GM10266 (cell line): ENCODE measurements around the gene RERE.
"Not testable (repeated sequence)": the region's sequence is repeated elsewhere in the genome, so short reads cannot be mapped to it uniquely, and the experiment has no call there.

ENCODE experiments used
- DNase-seq: peaks from one replicate; pipeline ENCODE4 v3.0.0; 2012; ENCODE audit errors: extremely low spot score
- CTCF ChIP-seq: IDR thresholded peaks from 2 replicates; pipeline ENCODE4 v1.5.1; 2012; ENCODE audit warnings: mild to moderate bottlenecking, low read depth; ENCODE audit not compliant: control insufficient read depth, insufficient read depth; ENCODE audit errors: missing control alignments

The RERE gene

GRCh38 chr1:8822373-8823294, 5.2 kb upstream of the RERE start:
- no peak for TF ChIP-seq CTCF
- no peak for DNase-seq

GRCh38 chr1:8821084-8821483, 3.6 kb upstream of the RERE start:
- no peak for DNase-seq
- TF ChIP-seq CTCF = no peak

GRCh38 chr1:8818789-8819188, 1.3 kb upstream of the RERE start:
- not testable (repeated sequence) for DNase-seq

GRCh38 chr1:8818325-8818775, 910 bp upstream of the RERE start:
- no peak for DNase-seq
- no peak for TF ChIP-seq CTCF

- no peak for TF ChIP-seq CTCF
- peak; percentile 51 for DNase-seq
These were observed 519 bp downstream of the RERE start for GRCh38 chr1:8816831-8817411.

GRCh38 chr1:8816264-8816663, 1.2 kb downstream of the RERE start:
- DNase-seq = no peak
- TF ChIP-seq CTCF = no peak

GRCh38 chr1:8815582-8816151, 1.8 kb downstream of the RERE start:
- no peak for DNase-seq
- no peak for TF ChIP-seq CTCF
